ENCODE data around the gene NT5DC4. TPM values are rescaled to one million over a fixed set of nuclear protein-coding genes. Genes with fewer than 3 reads are reported as not detected.
"Not testable (repeated sequence)": the region's sequence is repeated elsewhere in the genome, so short reads cannot be mapped to it uniquely, and the experiment has no call there.

The NT5DC4 gene
- polyA plus RNA-seq, 1 experiment, result not detected

GRCh38 chr2:112714836-112715631 lies 5.8 kb upstream of the NT5DC4 start:
- no peak for DNase-seq (ENCODE audit: low read depth)
- ChIA-PET CTCF (interaction anchor here (2.1 kb wide), 1 partner anchor 11 kb away, joined by 15 read pairs; no protein-coding TSS in a partner anchor), POLR2A (interaction anchor here (0.5 kb wide), 1 partner anchor 30 kb away, joined by 6 read pairs; no protein-coding TSS in a partner anchor)
- TF ChIP-seq CTCF (IDR thresholded peaks at IDR 0.05; ENCODE audit: insufficient read depth, low read depth, low read length), result no peak
- Histone ChIP-seq H3K27me3 (ENCODE audit: control insufficient read depth, insufficient read depth, low read length) (no peaks in the 10 kb centered on the region), H3K4me3 (ENCODE audit: low read depth, low read length) (no peak overlapping the region), H3K36me3 (ENCODE audit: control insufficient read depth, insufficient read depth, low read length) (no peaks in the 10 kb centered on the region)

GRCh38 chr2:112716094-112716493 lies 4.7 kb upstream of the NT5DC4 start:
- CTCF ChIA-PET, result interaction anchor here (2.1 kb wide), 1 partner anchor 10 kb away, joined by 15 read pairs; no protein-coding TSS in a partner anchor
- DNase-seq (ENCODE audit: low read depth); H3K27me3 ChIP-seq (ENCODE audit: control insufficient read depth, insufficient read depth, low read length); H3K4me3 ChIP-seq (ENCODE audit: low read depth, low read length); H3K36me3 ChIP-seq (ENCODE audit: control insufficient read depth, insufficient read depth, low read length): not testable (repeated sequence)
- POLR2A ChIA-PET, result interaction anchor here (0.5 kb wide), 1 partner anchor 31 kb away, joined by 6 read pairs; no protein-coding TSS in a partner anchor

- CTCF ChIA-PET; POLR2A ChIA-PET; H3K27me3 ChIP-seq (ENCODE audit: control insufficient read depth, insufficient read depth, low read length); DNase-seq (ENCODE audit: low read depth); H3K36me3 ChIP-seq (ENCODE audit: control insufficient read depth, insufficient read depth, low read length); H3K4me3 ChIP-seq (ENCODE audit: low read depth, low read length): not testable (repeated sequence)
Measured at GRCh38 chr2:112716826-112717352, 3.9 kb upstream of the NT5DC4 start.

GRCh38 chr2:112718863-112719370 lies 1.9 kb upstream of the NT5DC4 start:
- TF ChIP-seq CTCF (IDR thresholded peaks at IDR 0.05; ENCODE audit: insufficient read depth, low read depth, low read length), result no peak
- Histone ChIP-seq H3K36me3 (ENCODE audit: control insufficient read depth, insufficient read depth, low read length) (no peaks in the 10 kb centered on the region), H3K4me3 (ENCODE audit: low read depth, low read length) (no peak overlapping the region), H3K27me3 (ENCODE audit: control insufficient read depth, insufficient read depth, low read length) (no peaks in the 10 kb centered on the region)
- no peak for DNase-seq (ENCODE audit: low read depth)
- ChIA-PET POLR2A (no interaction called here), CTCF (interaction anchor here (2.0 kb wide), 1 partner anchor 119 kb away, joined by 6 read pairs; no protein-coding TSS in a partner anchor)

- CTCF ChIA-PET, result interaction anchor here (1.0 to 11.5 kb wide), 4 partner anchors 95 to 241 kb away, joined by 3 to 251 read pairs (median 120); no protein-coding TSS in a partner anchor
- H3K36me3 ChIP-seq (ENCODE audit: control insufficient read depth, insufficient read depth, low read length), result no peaks in the 10 kb centered on the region
- POLR2A ChIA-PET, result no interaction called here
- DNase-seq (ENCODE audit: low read depth), result no peak
- no peak for TF ChIP-seq CTCF (IDR thresholded peaks at IDR 0.05; ENCODE audit: insufficient read depth, low read depth, low read length)
- H3K4me3 ChIP-seq (ENCODE audit: low read depth, low read length), result no peak overlapping the region
- H3K27me3 ChIP-seq (ENCODE audit: control insufficient read depth, insufficient read depth, low read length), result no peaks in the 10 kb centered on the region
Measured at GRCh38 chr2:112721819-112722522, 1.2 kb downstream of the NT5DC4 start.

All from BJ (cell line).